Thyroid gland (tissue), 4 donors: ENCODE results near the gene MYLK3.

Source experiments
- CTCF ChIP-seq, 6 experiments: fragments of 200-600 bp in 3 of 6; fragments of 450-650 bp in 3 of 6; sonication (generic) in 3 of 6; IDR thresholded peaks; one replicate each; pipeline ENCODE4 v1.5.1; 2016 to 2019; ENCODE audit warnings: antibody characterized with exemption in 6 of 6, mild to moderate bottlenecking in 2 of 6, inconsistent platforms in 1 of 6, moderate library complexity in 1 of 6
- POLR2A ChIP-seq, 2 donors: fragments of 450-650 bp; IDR thresholded peaks; one replicate each; pipeline ENCODE4 v1.6.1; 2017; ENCODE audit warnings: antibody characterized with exemption in 2 of 2, mild to moderate bottlenecking in 2 of 2, moderate library complexity in 1 of 2

GRCh38 chr16:46788891-46789474 is 40.8 kb upstream of the MYLK3 start:
- TF ChIP-seq POLR2A (IDR thresholded peaks at IDR 0.05): no peak
- no peak for TF ChIP-seq CTCF (IDR thresholded peaks at IDR 0.05)
